Measurements from ENCODE around the gene HOXA6. TPM values are rescaled to one million over a fixed set of nuclear protein-coding genes. Genes with fewer than 3 reads are reported as not detected.

The HOXA6 gene
- total and polyA plus RNA-seq, 2 of the 4 experiments (the other 2 are of a cell fraction), result 1.4 to 1.8 TPM

GRCh38 chr7:27106181-27106900, 41.2 kb downstream of the HOXA6 start:
- Histone ChIP-seq H2AFZ (replicated peaks; ENCODE audit: low read length, poor library complexity) (peak overlapping the region; percentile 80), H4K20me1 (ENCODE audit: insufficient read depth, low read length) (peaks cover 9% of the 10 kb centered on the region; the same call in 1 of the 2 replicates), H2BK20ac (ENCODE audit: low read depth, low read length) (peak overlapping the region; percentile 37; the same call in 1 of the 2 replicates), H3K27me3 (ENCODE audit: control insufficient read depth, insufficient read depth, low read length) (no peaks in the 10 kb centered on the region), H4K8ac (ENCODE audit: low read depth in 2 of 2, low read length in 2 of 2) (peak overlapping the region; percentile 88 to 89), H3K14ac (replicated peaks; ENCODE audit: low read depth, low read length) (peak overlapping the region; percentile 73), H3K23ac (ENCODE audit: low read depth, low read length) (peak overlapping the region; percentile 99), H3K27ac (ENCODE audit: insufficient read depth, low read length) (peak overlapping the region; percentile 96), H2AK5ac (ENCODE audit: low read depth, low read length) (peak overlapping the region; percentile 36), H3K56ac (ENCODE audit: extremely low read depth, insufficient read depth, low read length) (peak overlapping the region; percentile 89), H2AK9ac (replicated peaks; ENCODE audit: low read depth, low read length, poor library complexity) (peak overlapping the region; percentile 86), H2BK5ac (ENCODE audit: low read depth, low read length, poor library complexity, severe bottlenecking) (peak overlapping the region; percentile 95), H3K4me2 (ENCODE audit: low read depth, low read length) (peak overlapping the region; percentile 49), H4K5ac (ENCODE audit: low read depth, low read length) (peak overlapping the region; percentile 77), H3K9me1 (ENCODE audit: insufficient read depth, low read length) (peaks cover 11% of the 10 kb centered on the region; the same call in 1 of the 2 replicates), H4K91ac (ENCODE audit: insufficient read depth, low read depth, low read length) (peak overlapping the region; percentile 80), H3K18ac (ENCODE audit: low read depth, low read length) (peak overlapping the region; percentile 80), H3K4ac (ENCODE audit: low read depth, low read length) (peak overlapping the region; percentile 82), H3K36me3 (ENCODE audit: control insufficient read depth, insufficient read depth, low read length) (peaks cover 9% of the 10 kb centered on the region; the same call in 1 of the 2 replicates), H3K4me3 (ENCODE audit: insufficient read depth, low read depth, low read length) (peak overlapping the region; percentile 22), H3K9ac (ENCODE audit: low read depth, low read length) (peak overlapping the region; percentile 85), H2BK15ac (ENCODE audit: low read depth, low read length) (peak overlapping the region; percentile 20; the same call in 1 of the 3 replicates), H3K4me1 (ENCODE audit: control insufficient read depth, insufficient read depth, low read length) (peaks cover 46% of the 10 kb centered on the region), H3K9me3 (ENCODE audit: control insufficient read depth, insufficient read depth, low read length) (no peaks in the 10 kb centered on the region), H3K79me1 (ENCODE audit: low read depth in 1 of 2, low read length in 2 of 2) (peaks cover 0 to 37% of the 10 kb centered on the region in 2 experiments; a peak in 2 of 4 replicates), H2BK120ac (ENCODE audit: low read depth, low read length) (peak overlapping the region; percentile 89)
- TF ChIP-seq CHD1 (IDR thresholded peaks at IDR 0.05; ENCODE audit: low read depth, low read length) (no peak), POLR2A (IDR thresholded peaks at IDR 0.05; ENCODE audit: low read depth, low read length) (peak; percentile 61; the same call in 1 of the 2 replicates), CTCF (conservative IDR thresholded peaks at IDR 0.05; ENCODE audit: low read depth, low read length) (no peak), RCOR1 (IDR thresholded peaks at IDR 0.05; ENCODE audit: insufficient replicate concordance, low read length) (no peak), BHLHE40 (IDR thresholded peaks at IDR 0.05; ENCODE audit: low read depth, low read length) (no peak), NFE2L2 (IDR thresholded peaks at IDR 0.05; ENCODE audit: low read depth, low read length) (no peak), CEBPB (IDR thresholded peaks at IDR 0.05; ENCODE audit: low read depth, low read length) (no peak)
- no TSS peak for BruUV-seq (replicated peaks)
- intact Hi-C loops (cut with micrococcal nuclease) (no loop called here), dilution Hi-C loops (cut with HindIII; ENCODE audit: low sequenced_read_pairs, unreplicated experiment) (no loop called here), in situ Hi-C loops (cut with MboI; ENCODE audit: low sequenced_read_pairs) (loop anchor here (10.0 kb wide), 1 partner anchor 912 kb away; no protein-coding TSS in a partner anchor)
- POLR2A ChIA-PET (ENCODE audit: unreplicated experiment), result interaction anchor here (0.5 to 1.3 kb wide), 4 partner anchors 10 to 78 kb away, joined by 3 to 5 read pairs (median 4); no protein-coding TSS in a partner anchor
- DNase-seq (peak; percentile 58), ATAC-seq (ENCODE audit: low read depth) (peak; percentile 1)
- WGBS, 2 experiments (ENCODE audit: extremely low coverage in 2 of 2, insufficient read length in 1 of 2), result 0% methylated on average over 30 of the region's 44 CpGs; no CpG with 5 or more reads in 1 of the 2 experiments
- CTCF ChIA-PET, result interaction anchor here (0.7 to 1.7 kb wide), 2 partner anchors 9 to 16 kb away, joined by 3 to 5 read pairs; no protein-coding TSS in a partner anchor
